Karpas-422 (cell line): Measurements from ENCODE around the gene GNA12. TPM values are rescaled to one million over a fixed set of nuclear protein-coding genes. Genes with fewer than 3 reads are reported as not detected.

ENCODE experiments used
- DNase-seq: peaks from one replicate; pipeline ENCODE4 v3.0.0-alpha.2; 2015
- H2AFZ ChIP-seq: fragments of 200-600 bp; sonication (generic); 2 replicates; pipeline ENCODE4 v1.6.1; 2014; ENCODE audit warnings: antibody characterized with exemption, low read length, mixed read lengths
- H3K27ac ChIP-seq: fragments of 200-600 bp; sonication (generic); 2 replicates; pipeline ENCODE4 v1.5.1; 2014; ENCODE audit warnings: mild to moderate bottlenecking, low read length, moderate library complexity
- H3K27me3 ChIP-seq: fragments of 200-600 bp; sonication (generic); 2 replicates; pipeline ENCODE4 v1.6.1; 2014; ENCODE audit warnings: low read length, mixed read lengths
- H3K36me3 ChIP-seq: fragments of 200-600 bp; sonication (generic); 2 replicates; pipeline ENCODE4 v1.6.1; 2014; ENCODE audit warnings: low read length, mixed read lengths; ENCODE audit not compliant: insufficient read depth
- H3K4me1 ChIP-seq: fragments of 200-600 bp; sonication (generic); 2 replicates; pipeline ENCODE4 v1.6.1; 2014; ENCODE audit warnings: mild to moderate bottlenecking, low read length, mixed read lengths
- H3K4me2 ChIP-seq: fragments of 200-600 bp; sonication (generic); 2 replicates; pipeline ENCODE4 v1.6.1; 2014; ENCODE audit warnings: low read length, low read depth, mild to moderate bottlenecking; ENCODE audit not compliant: poor library complexity, severe bottlenecking
- H3K4me3 ChIP-seq: fragments of 200-600 bp; sonication (generic); 2 replicates; pipeline ENCODE4 v1.5.1; 2014; ENCODE audit warnings: mild to moderate bottlenecking, antibody characterized with exemption, low read length, mixed read lengths
- H3K79me2 ChIP-seq: fragments of 200-600 bp; sonication (generic); 2 replicates; pipeline ENCODE4 v1.6.1; 2014; ENCODE audit warnings: mild to moderate bottlenecking, low read length, mixed read lengths
- H3K9ac ChIP-seq: fragments of 200-600 bp; sonication (generic); 2 replicates; pipeline ENCODE4 v1.6.0; 2014; ENCODE audit warnings: low read length
- H3K9me2 ChIP-seq: fragments of 200-600 bp; sonication (generic), shearing (Covaris generic); replicated peaks from 2 replicates; pipeline ENCODE4 v1.6.0; 2014; ENCODE audit warnings: mild to moderate bottlenecking, low read length, moderate library complexity; ENCODE audit not compliant: insufficient read depth
- H3K9me3 ChIP-seq: fragments of 300-700, 200-600 bp; sonication (generic); 2 replicates; pipeline ENCODE4 v1.6.1; 2014; ENCODE audit warnings: low read length, mixed read lengths
- H4K20me1 ChIP-seq: fragments of 200-600 bp; sonication (generic); 2 replicates; pipeline ENCODE4 v1.6.1; 2014; ENCODE audit warnings: mild to moderate bottlenecking, antibody characterized with exemption, low read length, low read depth; ENCODE audit not compliant: insufficient read depth
- total RNA-seq: library from RNA; depleted of rRNA; stranded (reverse); fragments of >200 nt; shearing (Covaris generic); gene quantifications from 2 replicates; pipeline ENCODE4 v1.2.3, GENCODE V29; 2014; ENCODE audit warnings: low replicate concordance

GNA12 gene
- total RNA-seq, 1 experiment from 2014 or later = 3.1 TPM

DNA sequence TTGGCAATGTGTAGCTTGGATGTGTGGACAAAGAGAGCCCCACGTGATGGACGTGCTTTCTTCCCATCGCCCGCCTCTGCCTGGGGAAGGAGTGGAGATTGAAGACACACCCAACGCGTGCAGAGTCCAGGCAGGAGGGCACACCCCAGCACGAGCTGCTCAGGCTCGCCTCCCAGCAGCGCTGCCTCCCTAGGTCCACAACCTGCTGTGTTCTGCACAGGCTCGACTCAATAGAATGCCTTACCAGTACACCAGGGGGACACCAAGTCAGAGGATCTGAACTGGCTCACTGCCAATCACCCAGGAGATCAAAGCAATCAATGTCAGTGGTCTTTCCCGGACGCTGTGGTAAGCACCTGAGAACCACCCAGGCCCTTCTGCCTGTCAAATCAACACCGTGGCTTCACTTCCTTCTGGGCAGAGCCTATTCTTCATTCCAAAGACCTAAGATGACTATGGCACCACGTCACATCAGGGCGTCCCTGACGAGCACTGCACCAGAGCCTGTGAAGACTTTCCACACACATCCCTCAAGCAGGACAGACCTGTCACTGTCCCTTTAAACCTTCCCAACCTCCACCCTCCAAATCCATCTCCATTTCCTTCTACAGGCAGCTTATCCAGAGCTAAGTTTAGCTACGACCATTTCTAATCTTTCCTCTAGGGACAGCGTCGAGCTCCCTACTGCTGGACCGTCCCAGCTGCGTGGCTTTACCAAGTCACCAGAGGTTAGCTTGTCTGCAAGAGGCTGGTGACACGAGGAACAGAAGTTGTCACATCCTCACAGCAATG, 83.8 kb downstream of the GNA12 start:
- H3K27ac ChIP-seq = no peak overlapping the region
- no peaks in the 10 kb centered on the region for H3K9me2 ChIP-seq
- H3K9ac ChIP-seq = no peak overlapping the region
- no peaks in the 10 kb centered on the region for H3K9me3 ChIP-seq
- no peaks in the 10 kb centered on the region for H3K36me3 ChIP-seq
- H4K20me1 ChIP-seq = no peaks in the 10 kb centered on the region
- H3K4me2 ChIP-seq = no peak overlapping the region
- no peak overlapping the region for H3K4me3 ChIP-seq
- DNase-seq = peak; percentile 41
- H3K4me1 ChIP-seq = no peaks in the 10 kb centered on the region
- no peak overlapping the region for H2AFZ ChIP-seq
- H3K27me3 ChIP-seq = no peaks in the 10 kb centered on the region
- H3K79me2 ChIP-seq = no peaks in the 10 kb centered on the region

- Histone ChIP-seq H2AFZ (no peak overlapping the region), H3K9ac (no peak overlapping the region), H4K20me1 (no peaks in the 10 kb centered on the region), H3K4me2 (no peak overlapping the region), H3K9me2 (no peaks in the 10 kb centered on the region), H3K27me3 (no peaks in the 10 kb centered on the region), H3K79me2 (no peaks in the 10 kb centered on the region), H3K36me3 (no peaks in the 10 kb centered on the region), H3K9me3 (no peaks in the 10 kb centered on the region), H3K4me1 (no peaks in the 10 kb centered on the region), H3K4me3 (no peak overlapping the region), H3K27ac (no peak overlapping the region)
- DNase-seq = no peak
Measured at GRCh38 chr7:2759736-2760097, 84.4 kb downstream of the GNA12 start.

DNA sequence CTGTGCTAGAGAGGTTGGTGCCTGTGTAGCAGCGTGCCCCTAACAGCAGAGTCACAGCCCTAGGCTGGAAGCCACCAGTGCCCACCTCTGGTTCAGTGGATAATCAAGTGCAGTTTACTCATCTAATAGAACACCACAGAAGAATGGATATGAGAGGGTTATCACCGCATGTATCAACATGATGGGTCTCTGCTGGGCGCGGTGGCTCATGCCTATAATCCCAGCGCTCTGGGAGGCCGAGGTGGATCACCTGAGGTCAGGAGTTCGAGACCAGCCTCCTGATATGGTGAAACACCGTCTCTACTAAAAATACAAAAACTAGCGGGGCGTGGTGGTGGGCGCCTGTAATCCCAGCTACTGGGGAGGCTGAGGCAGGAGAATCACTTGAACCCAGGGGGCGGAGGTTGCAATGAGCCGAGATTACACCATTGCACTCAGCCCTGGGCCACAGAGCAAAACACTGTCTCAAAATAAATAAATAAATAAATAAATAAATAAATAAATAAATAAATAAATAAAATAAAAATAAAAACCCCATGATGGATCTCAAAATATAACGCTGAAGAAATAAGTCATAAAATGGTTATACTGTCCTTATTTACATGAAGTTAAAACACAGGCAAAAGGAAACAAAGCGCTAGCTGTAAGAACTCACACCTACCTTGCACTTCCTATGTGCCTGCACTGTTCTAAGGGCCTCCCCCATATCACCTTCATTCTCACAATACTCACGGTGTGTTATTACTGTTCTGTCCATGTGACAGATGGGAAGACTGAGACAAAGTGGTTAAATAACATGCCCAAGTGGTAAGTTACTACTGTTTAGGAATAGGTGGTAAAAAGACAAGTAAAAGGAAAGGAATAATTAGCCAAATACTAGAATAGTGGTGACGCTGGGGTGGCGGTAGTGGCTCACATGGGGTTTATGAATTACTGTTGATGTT, 85.2 kb downstream of the GNA12 start:
- H2AFZ ChIP-seq = no peak overlapping the region
- H3K9ac ChIP-seq = no peak overlapping the region
- H3K9me3 ChIP-seq = no peaks in the 10 kb centered on the region
- H4K20me1 ChIP-seq = no peaks in the 10 kb centered on the region; the same call in 1 of the 2 replicates
- no peak overlapping the region for H3K4me2 ChIP-seq
- H3K4me3 ChIP-seq = no peak overlapping the region
- H3K79me2 ChIP-seq = no peaks in the 10 kb centered on the region
- no peaks in the 10 kb centered on the region for H3K4me1 ChIP-seq
- no peak overlapping the region for H3K27ac ChIP-seq
- no peaks in the 10 kb centered on the region for H3K36me3 ChIP-seq
- DNase-seq = no peak
- no peaks in the 10 kb centered on the region for H3K9me2 ChIP-seq
- H3K27me3 ChIP-seq = no peaks in the 10 kb centered on the region

DNA sequence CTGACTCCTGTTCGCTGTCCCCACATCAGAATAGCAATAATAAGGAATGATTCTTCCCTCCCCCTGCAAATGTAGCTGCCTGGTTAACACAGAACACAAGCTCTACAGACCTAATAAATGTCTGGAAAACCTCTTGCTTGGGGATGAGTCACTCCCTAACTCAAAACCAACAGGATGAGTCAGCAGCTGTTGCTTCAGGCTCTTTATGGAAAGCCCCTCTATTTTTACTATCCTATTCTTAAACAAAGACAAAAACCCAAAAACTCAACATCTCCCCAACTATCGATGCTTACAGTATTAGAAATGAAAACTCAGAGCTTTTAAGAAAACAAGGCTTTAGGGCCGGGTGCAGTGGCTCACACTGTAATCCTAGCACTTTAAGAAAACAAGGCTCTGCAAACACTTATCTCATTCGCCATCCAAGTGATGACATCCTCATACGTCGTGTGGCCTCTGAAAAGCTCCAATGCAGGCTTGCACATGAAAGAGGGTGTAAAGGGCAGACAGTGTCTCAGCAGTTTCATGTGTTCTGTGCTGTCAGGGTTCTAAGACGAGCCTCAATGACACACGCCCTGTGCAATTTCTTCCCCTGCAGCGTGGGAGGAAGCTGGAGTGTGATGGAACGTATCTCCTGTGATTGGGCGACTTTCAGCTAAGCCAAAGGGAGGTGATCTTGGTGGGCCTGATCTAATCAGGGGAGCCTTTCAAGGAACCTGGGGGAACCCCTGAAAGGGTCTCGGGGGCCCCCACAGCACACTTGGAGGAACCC, 86.0 kb downstream of the GNA12 start:
- Histone ChIP-seq H3K4me1 (no peaks in the 10 kb centered on the region), H3K9me3 (no peaks in the 10 kb centered on the region), H4K20me1 (no peaks in the 10 kb centered on the region; the same call in 1 of the 2 replicates), H3K9ac (no peak overlapping the region), H3K4me2 (no peak overlapping the region), H3K4me3 (no peak overlapping the region), H2AFZ (no peak overlapping the region), H3K27ac (no peak overlapping the region), H3K79me2 (no peaks in the 10 kb centered on the region), H3K9me2 (no peaks in the 10 kb centered on the region), H3K27me3 (no peaks in the 10 kb centered on the region), H3K36me3 (no peaks in the 10 kb centered on the region)
- DNase-seq = peak; percentile 26

GRCh38 chr7:2757361-2757903, 86.7 kb downstream of the GNA12 start:
- H3K4me3 ChIP-seq = no peak overlapping the region
- no peaks in the 10 kb centered on the region; the same call in 1 of the 2 replicates for H4K20me1 ChIP-seq
- H3K36me3 ChIP-seq = no peaks in the 10 kb centered on the region
- H3K4me2 ChIP-seq = no peak overlapping the region
- DNase-seq = peak; percentile 27
- H3K27me3 ChIP-seq = no peaks in the 10 kb centered on the region
- H3K4me1 ChIP-seq = no peaks in the 10 kb centered on the region
- no peaks in the 10 kb centered on the region for H3K9me2 ChIP-seq
- H2AFZ ChIP-seq = no peak overlapping the region
- H3K9ac ChIP-seq = no peak overlapping the region
- H3K9me3 ChIP-seq = no peaks in the 10 kb centered on the region
- no peaks in the 10 kb centered on the region for H3K79me2 ChIP-seq
- H3K27ac ChIP-seq = no peak overlapping the region

DNA sequence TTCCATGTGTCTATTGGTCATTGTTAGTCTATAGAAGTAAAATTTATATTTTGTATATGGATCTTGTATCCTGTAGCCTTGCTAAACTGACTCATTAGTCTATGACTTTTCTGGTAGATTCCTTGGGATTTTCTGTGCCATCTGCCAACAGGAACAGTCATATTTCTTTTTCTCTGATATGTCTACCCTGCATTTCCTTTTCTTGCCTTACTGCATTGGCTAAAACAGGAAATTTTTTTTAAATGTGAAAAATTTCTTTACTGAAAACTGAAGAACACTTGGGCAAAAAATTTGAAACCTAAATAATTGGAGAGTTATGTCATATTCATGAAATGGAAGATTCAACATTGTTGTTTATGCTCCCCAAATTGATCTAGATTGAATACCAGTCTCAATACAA, 88.6 kb downstream of the GNA12 start:
- Histone ChIP-seq H3K9ac (no peak overlapping the region), H3K9me3 (no peaks in the 10 kb centered on the region), H4K20me1 (no peaks in the 10 kb centered on the region; the same call in 1 of the 2 replicates), H3K4me1 (no peaks in the 10 kb centered on the region), H3K9me2 (no peaks in the 10 kb centered on the region), H3K27me3 (no peaks in the 10 kb centered on the region), H2AFZ (no peak overlapping the region), H3K4me3 (no peak overlapping the region), H3K27ac (no peak overlapping the region), H3K36me3 (no peaks in the 10 kb centered on the region), H3K79me2 (no peaks in the 10 kb centered on the region), H3K4me2 (no peak overlapping the region)
- DNase-seq = no peak

GRCh38 chr7:2754912-2755311, 89.2 kb downstream of the GNA12 start:
- H3K27ac ChIP-seq = no peak overlapping the region
- no peaks in the 10 kb centered on the region for H3K27me3 ChIP-seq
- H3K4me1 ChIP-seq = no peaks in the 10 kb centered on the region

More at GRCh38 chr7:2754912-2755311, 89.2 kb downstream of the GNA12 start:
- DNase-seq = no peak
- Histone ChIP-seq H3K79me2 (no peaks in the 10 kb centered on the region), H3K9me2 (no peaks in the 10 kb centered on the region), H3K36me3 (no peaks in the 10 kb centered on the region), H4K20me1 (peaks cover 2% of the 10 kb centered on the region; the same call in 1 of the 2 replicates), H2AFZ (no peak overlapping the region), H3K4me3 (no peak overlapping the region), H3K4me2 (no peak overlapping the region), H3K9me3 (no peaks in the 10 kb centered on the region), H3K9ac (no peak overlapping the region)
